DOHH2 (cell line): ENCODE results near the gene L1CAM.
"Not testable (repeated sequence)": the region's sequence is repeated elsewhere in the genome, so short reads cannot be mapped to it uniquely, and the experiment has no call there.

ENCODE experiments used
- H3F3A ChIP-seq: fragments of 200-600 bp; sonication (generic), shearing (Covaris generic); 2 replicates; pipeline ENCODE4 v1.6.0; 2016; ENCODE audit warnings: antibody characterized with exemption, mild to moderate bottlenecking; ENCODE audit not compliant: control insufficient read depth, insufficient read depth
- H3K27ac ChIP-seq: fragments of 200-600 bp; sonication (generic); 2 replicates; pipeline ENCODE4 v1.5.1; 2014; ENCODE audit warnings: low read depth, mild to moderate bottlenecking, low read length, moderate library complexity
- H3K27me3 ChIP-seq: fragments of 200-600 bp; sonication (generic); 2 replicates; pipeline ENCODE4 v1.6.1; 2014; ENCODE audit warnings: mild to moderate bottlenecking, low read length, mixed read lengths; ENCODE audit not compliant: control insufficient read depth
- H3K36me3 ChIP-seq: fragments of 200-600 bp; sonication (generic); 2 replicates; pipeline ENCODE4 v1.6.1; 2014; ENCODE audit warnings: mild to moderate bottlenecking, low read length, moderate library complexity, mixed read lengths; ENCODE audit not compliant: control insufficient read depth
- H3K4me1 ChIP-seq: fragments of 200-600 bp; sonication (generic); 2 replicates; pipeline ENCODE4 v1.6.1; 2014; ENCODE audit warnings: mild to moderate bottlenecking, low read length, mixed read lengths; ENCODE audit not compliant: control insufficient read depth
- H3K4me2 ChIP-seq: fragments of 200-600 bp; sonication (generic); 2 replicates; pipeline ENCODE4 v1.6.0; 2014; ENCODE audit warnings: mild to moderate bottlenecking, low read length, moderate library complexity
- H3K4me3 ChIP-seq: fragments of 200-600 bp; sonication (generic); 2 replicates; pipeline ENCODE4 v1.5.1; 2014; ENCODE audit warnings: mild to moderate bottlenecking, low read length, mixed read lengths
- H3K79me2 ChIP-seq: fragments of 200-600 bp; sonication (generic); 2 replicates; pipeline ENCODE4 v1.6.1; 2014; ENCODE audit warnings: mild to moderate bottlenecking, low read length, mixed read lengths; ENCODE audit not compliant: control insufficient read depth
- H3K9me2 ChIP-seq: fragments of 200-600 bp; sonication (generic); replicated peaks from 2 replicates; pipeline ENCODE4 v1.6.1; 2014; ENCODE audit warnings: mild to moderate bottlenecking, low read length, mixed read lengths; ENCODE audit not compliant: control insufficient read depth
- H3K9me3 ChIP-seq: fragments of 200-600 bp; sonication (generic); 2 replicates; pipeline ENCODE4 v1.6.1; 2014; ENCODE audit warnings: antibody characterized with exemption, low read length, mixed read lengths; ENCODE audit not compliant: control insufficient read depth, insufficient read depth
- H4K20me1 ChIP-seq: fragments of 200-600 bp; sonication (generic); 2 replicates; pipeline ENCODE4 v1.6.0; 2014; ENCODE audit warnings: low read depth, mild to moderate bottlenecking, antibody characterized with exemption, low read length, moderate library complexity; ENCODE audit not compliant: control insufficient read depth, insufficient read depth
- CTCF ChIP-seq: fragments of 200-600 bp; sonication (generic); IDR thresholded peaks from one replicate; pipeline ENCODE4 v1.5.1; 2014; ENCODE audit warnings: antibody characterized with exemption, mild to moderate bottlenecking, low read depth, low read length; ENCODE audit not compliant: poor library complexity, severe bottlenecking
- EZH2phosphoT487 ChIP-seq: fragments of 200-600 bp; sonication (generic); IDR thresholded peaks from 2 replicates; pipeline ENCODE4 v1.6.1; 2017; ENCODE audit warnings: borderline replicate concordance, mild to moderate bottlenecking, antibody characterized with exemption, low read length, moderate library complexity, mixed read lengths

The L1CAM gene

DNA sequence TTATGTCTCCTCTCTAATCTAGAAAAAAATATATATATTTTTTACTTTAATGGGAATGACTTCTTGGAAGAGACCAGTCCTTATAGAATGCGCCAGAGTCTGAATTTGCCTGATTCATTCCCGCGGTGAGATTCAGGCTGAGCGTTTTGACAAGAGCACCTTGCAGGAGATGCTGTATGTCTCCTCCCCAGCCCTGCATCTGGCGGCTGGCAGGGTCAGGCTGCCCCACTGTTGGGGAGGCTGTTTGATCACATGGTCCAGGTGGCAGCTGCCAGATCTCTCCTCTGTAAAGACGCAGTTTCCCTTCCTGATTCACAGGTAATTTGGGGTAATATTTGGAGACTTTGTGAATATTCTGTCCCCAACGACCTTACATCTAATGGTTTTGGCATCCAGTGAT lies 65.4 kb downstream of the L1CAM start:
- no peak overlapping the region for H3K4me3 ChIP-seq
- H3K79me2 ChIP-seq: no peaks in the 10 kb centered on the region
- H3K27me3 ChIP-seq: peaks cover 8% of the 10 kb centered on the region

GRCh38 chrX:153819384-153820040 lies 66.5 kb downstream of the L1CAM start:
- Histone ChIP-seq H3K9me2 (no peaks in the 10 kb centered on the region), H3K79me2 (no peaks in the 10 kb centered on the region), H3K4me1 (no peaks in the 10 kb centered on the region), H3K4me3 (no peak overlapping the region), H3K27me3 (peaks cover 8% of the 10 kb centered on the region), H3F3A (no peaks in the 10 kb centered on the region), H3K4me2 (no peak overlapping the region), H3K27ac (no peak overlapping the region), H3K36me3 (no peaks in the 10 kb centered on the region), H4K20me1 (no peaks in the 10 kb centered on the region), H3K9me3 (no peaks in the 10 kb centered on the region)
- TF ChIP-seq CTCF: no peak
- TF ChIP-seq EZH2phosphoT487: no peak

More for the DNA sequence above, 65.4 kb downstream of the L1CAM start:
- no peaks in the 10 kb centered on the region for H3K4me1 ChIP-seq
- no peaks in the 10 kb centered on the region for H3K9me2 ChIP-seq
- H3K4me2 ChIP-seq: no peak overlapping the region
- H3K36me3 ChIP-seq: no peaks in the 10 kb centered on the region
- H3F3A ChIP-seq: no peaks in the 10 kb centered on the region
- H3K9me3 ChIP-seq: no peaks in the 10 kb centered on the region
- no peaks in the 10 kb centered on the region for H4K20me1 ChIP-seq
- H3K27ac ChIP-seq: no peak overlapping the region
- TF ChIP-seq EZH2phosphoT487 (no peak), CTCF (no peak)

DNA sequence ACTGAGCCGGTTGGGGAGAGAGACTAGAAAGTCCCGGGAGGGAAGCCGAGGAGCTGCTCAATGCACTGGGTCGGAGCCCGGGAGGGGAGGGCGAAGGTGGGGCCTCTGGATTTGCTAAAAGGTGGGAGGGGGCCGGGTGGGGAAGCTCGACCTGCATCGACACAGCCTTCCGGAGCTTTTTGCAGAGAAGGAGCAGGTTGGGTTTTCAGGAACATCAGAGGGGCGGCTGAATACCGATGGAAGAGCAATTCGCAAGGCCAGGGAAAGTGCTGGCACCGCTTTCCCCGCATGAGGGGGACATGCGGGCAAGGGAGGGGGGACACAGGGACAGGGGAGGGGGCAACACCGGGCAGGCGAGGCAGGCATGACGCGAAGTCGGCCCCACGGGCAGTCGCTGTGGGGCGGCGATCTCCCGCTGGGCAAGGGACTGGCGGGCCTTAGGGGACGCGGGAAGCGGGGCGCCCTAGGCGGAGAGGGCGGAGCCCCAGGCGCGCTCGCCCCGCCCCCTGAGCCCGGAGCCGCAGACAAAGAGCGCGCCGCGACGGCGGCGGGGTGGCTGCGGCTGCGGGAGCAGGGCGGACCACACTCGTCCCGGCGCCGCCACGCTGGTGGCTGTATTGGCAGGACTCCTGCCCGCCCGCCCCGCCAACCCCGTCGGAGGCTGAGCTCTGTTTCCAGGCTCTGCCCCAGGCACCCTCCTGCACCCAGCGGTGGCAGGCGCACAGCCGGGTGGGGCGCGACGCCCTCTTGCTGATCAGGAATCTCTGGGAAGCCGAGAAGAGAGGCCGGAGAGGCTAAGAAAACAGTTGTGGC lies 67.2 kb downstream of the L1CAM start:
- H3K27ac ChIP-seq: no peak overlapping the region
- H3K9me3 ChIP-seq: no peaks in the 10 kb centered on the region
- H3F3A ChIP-seq: no peaks in the 10 kb centered on the region
- no peaks in the 10 kb centered on the region for H3K79me2 ChIP-seq
- H4K20me1 ChIP-seq: no peaks in the 10 kb centered on the region
- H3K36me3 ChIP-seq: no peaks in the 10 kb centered on the region
- TF ChIP-seq EZH2phosphoT487 (no peak), CTCF (no peak)
- no peaks in the 10 kb centered on the region for H3K4me1 ChIP-seq
- no peaks in the 10 kb centered on the region for H3K9me2 ChIP-seq
- no peak overlapping the region for H3K4me2 ChIP-seq
- peaks cover 8% of the 10 kb centered on the region for H3K27me3 ChIP-seq
- no peak overlapping the region for H3K4me3 ChIP-seq

DNA sequence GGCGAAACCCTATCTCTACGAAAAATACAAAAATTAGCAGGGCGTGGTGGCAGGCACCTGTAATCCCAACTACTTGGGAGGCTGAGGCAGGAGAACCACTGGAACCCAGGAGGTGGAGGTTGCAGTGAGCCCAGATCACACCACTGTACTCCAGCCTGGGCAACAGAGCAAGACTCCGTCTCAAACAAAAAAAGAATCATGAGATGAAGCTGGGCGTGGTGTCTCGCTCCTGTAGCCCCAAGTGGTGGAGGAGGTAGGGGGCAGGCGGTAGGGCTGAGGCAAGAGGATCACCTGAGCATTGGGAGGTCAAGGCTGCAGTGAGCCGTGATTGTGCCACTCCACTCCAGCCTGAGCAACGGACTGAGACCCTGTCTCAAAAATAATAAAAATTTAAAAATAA lies 67.9 kb downstream of the L1CAM start:
- H4K20me1 ChIP-seq, H3K9me3 ChIP-seq, H3F3A ChIP-seq, H3K4me1 ChIP-seq, H3K4me3 ChIP-seq, H3K79me2 ChIP-seq, H3K36me3 ChIP-seq, H3K27me3 ChIP-seq, H3K9me2 ChIP-seq, H3K4me2 ChIP-seq, H3K27ac ChIP-seq: not testable (repeated sequence)
